Measurements from ENCODE around the gene MTR.

The MTR gene

GRCh38 chr1:236815941-236816340 is 20.8 kb downstream of the MTR start:
- ATAC-seq (replicated peaks; ENCODE audit: extremely low read depth, poor library complexity, severe bottlenecking) = no peak
- peaks cover 59% of the 10 kb centered on the region for H3K36me3 Mint-ChIP-seq (ENCODE audit: insufficient read depth)
- H3K9me3 Mint-ChIP-seq = no peaks in the 10 kb centered on the region
- DNase-seq (ENCODE audit: low spot score in 2 of 2) = no peak
- H3K27me3 Mint-ChIP-seq = no peaks in the 10 kb centered on the region
- H3K4me3 Mint-ChIP-seq = no peak overlapping the region
- H3K4me1 Mint-ChIP-seq = peaks cover 10% of the 10 kb centered on the region
- H3K27ac Mint-ChIP-seq (ENCODE audit: low read depth) = no peak overlapping the region

DNA sequence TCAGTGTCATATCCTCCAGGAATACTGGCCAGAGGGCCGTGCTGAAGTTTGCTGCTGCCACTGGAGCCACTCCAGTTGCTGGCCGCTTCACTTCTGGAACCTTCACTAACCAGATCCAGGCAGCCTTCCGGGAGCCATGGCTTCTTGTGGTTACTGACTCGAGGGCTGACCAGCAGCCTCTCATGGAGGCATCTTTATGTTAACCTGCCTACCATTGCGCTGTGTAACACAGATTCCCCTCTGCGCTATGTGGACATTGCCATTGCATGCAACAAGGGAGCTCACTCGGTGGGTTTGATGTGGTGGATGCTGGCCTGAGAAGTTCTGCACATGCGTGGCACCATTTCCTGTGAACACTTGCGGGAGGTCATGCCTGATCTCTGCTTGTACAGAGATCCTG is 24.8 kb downstream of the MTR start:
- no peak for ATAC-seq (replicated peaks; ENCODE audit: extremely low read depth, poor library complexity, severe bottlenecking)
- DNase-seq (ENCODE audit: low spot score in 2 of 2) = no peak
- Mint-ChIP-seq H3K27ac (ENCODE audit: low read depth) (no peak overlapping the region), H3K4me3 (no peak overlapping the region), H3K9me3 (no peaks in the 10 kb centered on the region), H3K36me3 (ENCODE audit: insufficient read depth) (peaks cover 55% of the 10 kb centered on the region), H3K27me3 (no peaks in the 10 kb centered on the region), H3K4me1 (peaks cover 20% of the 10 kb centered on the region)

DNA sequence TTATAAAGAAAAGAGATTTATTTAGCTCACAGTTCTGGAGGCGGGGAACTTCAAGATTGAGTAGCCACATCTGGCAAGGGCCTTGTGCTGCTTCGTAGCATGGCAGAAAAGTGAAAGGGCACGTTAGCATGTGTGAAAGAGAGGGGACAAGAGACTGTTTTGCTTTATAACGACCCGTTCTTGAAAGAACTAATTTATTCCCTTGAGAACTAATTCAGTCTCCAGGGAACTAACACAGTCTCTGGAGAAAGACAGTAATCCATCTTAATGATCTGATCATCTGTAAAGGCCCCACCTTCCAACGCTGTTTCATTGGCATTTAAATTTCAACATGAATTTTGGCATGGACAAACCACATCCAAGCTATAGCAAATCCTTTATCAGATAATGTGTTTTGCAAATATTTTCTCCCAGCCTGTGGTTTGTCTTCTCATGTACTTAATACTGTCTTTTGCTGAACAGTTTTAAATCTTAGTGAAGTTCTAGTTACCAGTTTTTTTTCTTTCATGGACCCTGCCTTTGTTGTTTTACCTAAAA is 26.1 kb downstream of the MTR start:
- Mint-ChIP-seq H3K36me3 (ENCODE audit: insufficient read depth) (peaks cover 56% of the 10 kb centered on the region), H3K4me3 (no peak overlapping the region), H3K9me3 (no peaks in the 10 kb centered on the region), H3K4me1 (peaks cover 14% of the 10 kb centered on the region), H3K27me3 (no peaks in the 10 kb centered on the region), H3K27ac (ENCODE audit: low read depth) (no peak overlapping the region)
- DNase-seq (ENCODE audit: low spot score in 2 of 2) = no peak
- no peak for ATAC-seq (replicated peaks; ENCODE audit: extremely low read depth, poor library complexity, severe bottlenecking)

DNA sequence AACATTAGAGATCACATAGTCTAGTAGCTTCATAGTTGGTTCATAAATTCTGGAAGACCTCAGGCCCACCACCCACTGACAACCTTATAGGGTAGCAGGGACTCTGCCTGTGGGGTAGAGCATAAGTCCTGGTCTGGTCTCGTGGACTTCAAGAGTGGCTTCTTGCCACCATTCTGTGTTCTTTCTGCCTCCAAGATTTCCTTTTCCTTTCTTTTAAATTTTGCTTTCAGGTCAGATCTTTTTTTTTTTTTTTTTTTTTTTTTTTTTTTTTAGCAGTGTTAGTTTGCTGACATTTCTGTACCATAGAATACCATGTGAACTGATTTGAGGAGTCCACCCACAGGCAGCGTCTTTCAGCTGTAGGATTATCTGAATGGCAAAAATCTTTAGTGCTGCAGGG is 28.5 kb downstream of the MTR start:
- H3K27me3 Mint-ChIP-seq = no peaks in the 10 kb centered on the region
- ATAC-seq (replicated peaks; ENCODE audit: extremely low read depth, poor library complexity, severe bottlenecking) (no peak), DNase-seq (ENCODE audit: low spot score in 2 of 2) (no peak)
- H3K9me3 Mint-ChIP-seq = no peaks in the 10 kb centered on the region
- H3K4me3 Mint-ChIP-seq = no peak overlapping the region
- no peak overlapping the region for H3K27ac Mint-ChIP-seq (ENCODE audit: low read depth)
- H3K4me1 Mint-ChIP-seq = peaks cover 14% of the 10 kb centered on the region
- H3K36me3 Mint-ChIP-seq (ENCODE audit: insufficient read depth) = peaks cover 56% of the 10 kb centered on the region

DNA sequence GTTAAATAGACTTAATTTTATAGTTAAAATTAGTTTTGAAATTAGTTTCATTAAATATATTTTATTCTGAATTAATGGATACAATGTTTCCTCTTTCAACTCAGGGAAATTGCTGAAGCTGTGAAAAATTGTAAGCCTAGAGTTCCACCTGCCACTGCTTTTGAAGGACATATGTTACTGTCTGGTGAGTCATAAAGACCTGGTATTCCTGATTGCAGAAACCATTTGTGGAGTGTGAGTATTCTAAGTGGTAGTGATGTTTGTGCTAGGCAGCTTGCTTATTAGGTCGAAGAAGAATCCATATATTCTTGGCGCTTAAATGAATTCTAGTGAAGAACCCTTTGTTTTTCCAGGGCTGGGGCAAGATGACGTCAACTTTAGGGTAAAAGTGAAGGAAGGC is 34.0 kb downstream of the MTR start:
- no peaks in the 10 kb centered on the region for H3K27me3 Mint-ChIP-seq
- H3K4me3 Mint-ChIP-seq = no peak overlapping the region
- H3K36me3 Mint-ChIP-seq (ENCODE audit: insufficient read depth) = peaks cover 59% of the 10 kb centered on the region
- ATAC-seq (replicated peaks; ENCODE audit: extremely low read depth, poor library complexity, severe bottlenecking) (no peak), DNase-seq (ENCODE audit: low spot score in 2 of 2) (no peak)
- peaks cover 4% of the 10 kb centered on the region for H3K4me1 Mint-ChIP-seq
- H3K9me3 Mint-ChIP-seq = no peaks in the 10 kb centered on the region
- no peak overlapping the region for H3K27ac Mint-ChIP-seq (ENCODE audit: low read depth)

DNA sequence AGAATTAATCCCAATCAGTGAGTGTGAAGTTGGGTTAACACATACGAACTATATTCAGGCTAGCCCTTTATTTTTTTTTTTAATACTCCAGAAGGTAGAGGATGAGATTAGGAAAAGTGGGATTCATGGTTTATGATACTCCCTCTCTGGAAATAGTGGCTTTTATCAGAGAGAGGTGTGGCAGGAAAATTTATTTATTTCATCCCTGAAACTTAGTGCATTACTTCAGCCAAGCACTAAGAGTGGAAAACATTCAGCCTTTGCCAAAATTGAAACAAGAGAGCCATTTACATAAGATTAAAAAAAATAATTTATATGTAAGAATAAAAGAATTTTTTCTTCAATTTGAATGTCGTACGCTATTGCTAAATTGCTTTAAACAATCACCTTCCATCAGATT is 35.0 kb downstream of the MTR start:
- Mint-ChIP-seq H3K9me3 (no peaks in the 10 kb centered on the region), H3K27ac (ENCODE audit: low read depth) (no peak overlapping the region), H3K4me3 (no peak overlapping the region), H3K4me1 (peaks cover 5% of the 10 kb centered on the region), H3K27me3 (no peaks in the 10 kb centered on the region), H3K36me3 (ENCODE audit: insufficient read depth) (peaks cover 61% of the 10 kb centered on the region)
- no peak for ATAC-seq (replicated peaks; ENCODE audit: extremely low read depth, poor library complexity, severe bottlenecking)
- no peak for DNase-seq (ENCODE audit: low spot score in 2 of 2)

DNA sequence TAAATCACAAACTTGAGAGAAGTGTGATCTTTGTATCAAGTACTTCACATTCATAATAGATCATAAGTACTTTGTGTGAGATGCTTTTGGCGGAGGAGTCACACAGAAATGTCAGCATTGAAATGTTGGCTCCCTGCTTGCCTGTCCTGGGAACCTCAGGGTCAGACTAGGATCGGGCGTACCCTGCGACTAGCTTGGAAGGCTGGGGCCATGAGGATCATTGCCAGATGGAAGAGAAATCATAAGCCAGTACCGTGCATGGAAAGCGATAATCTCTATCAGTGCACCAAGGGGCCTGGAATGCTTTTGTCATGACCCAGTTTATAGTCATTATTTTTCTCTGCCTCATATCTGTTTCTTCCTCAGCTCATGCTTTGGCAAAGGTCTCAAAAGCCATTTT is 35.5 kb downstream of the MTR start:
- Mint-ChIP-seq H3K4me1 (peaks cover 9% of the 10 kb centered on the region), H3K36me3 (ENCODE audit: insufficient read depth) (peaks cover 63% of the 10 kb centered on the region), H3K27me3 (no peaks in the 10 kb centered on the region), H3K9me3 (no peaks in the 10 kb centered on the region), H3K4me3 (no peak overlapping the region), H3K27ac (ENCODE audit: low read depth) (no peak overlapping the region)
- ATAC-seq (replicated peaks; ENCODE audit: extremely low read depth, poor library complexity, severe bottlenecking) (no peak), DNase-seq (ENCODE audit: low spot score in 2 of 2) (no peak)

GRCh38 chr1:236833575-236833974 is 38.5 kb downstream of the MTR start:
- Mint-ChIP-seq H3K4me3 (no peak overlapping the region), H3K27me3 (no peaks in the 10 kb centered on the region), H3K27ac (ENCODE audit: low read depth) (no peak overlapping the region), H3K4me1 (peaks cover 9% of the 10 kb centered on the region), H3K9me3 (no peaks in the 10 kb centered on the region), H3K36me3 (ENCODE audit: insufficient read depth) (peaks cover 62% of the 10 kb centered on the region)
- ATAC-seq (replicated peaks; ENCODE audit: extremely low read depth, poor library complexity, severe bottlenecking) (no peak), DNase-seq (ENCODE audit: low spot score in 2 of 2) (no peak)

DNA sequence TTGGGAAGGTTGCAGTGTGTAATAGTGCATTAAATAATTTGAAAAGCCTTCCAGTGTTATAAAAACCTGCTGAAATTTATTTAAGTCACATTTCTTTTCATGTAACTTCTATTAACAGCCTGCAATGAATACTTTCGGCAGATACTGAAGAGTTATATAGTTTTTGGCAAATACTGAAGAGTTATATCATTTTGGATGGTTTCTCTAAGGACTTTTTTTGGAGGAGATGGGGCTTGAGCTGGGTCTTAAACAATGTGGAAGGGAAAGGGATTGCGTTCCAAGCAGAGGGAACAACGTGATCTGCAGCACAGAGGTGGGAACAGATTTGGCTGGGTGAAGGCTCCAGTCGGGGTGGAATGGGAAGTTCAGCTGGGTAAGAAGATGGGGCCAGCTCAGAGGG is 39.8 kb downstream of the MTR start:
- Mint-ChIP-seq H3K9me3 (no peaks in the 10 kb centered on the region), H3K27me3 (no peaks in the 10 kb centered on the region), H3K36me3 (ENCODE audit: insufficient read depth) (peaks cover 61% of the 10 kb centered on the region), H3K4me3 (no peak overlapping the region), H3K27ac (ENCODE audit: low read depth) (peak overlapping the region; percentile 4), H3K4me1 (peaks cover 9% of the 10 kb centered on the region)
- ATAC-seq (replicated peaks; ENCODE audit: extremely low read depth, poor library complexity, severe bottlenecking) (no peak), DNase-seq (ENCODE audit: low spot score in 2 of 2) (no peak)

DNA sequence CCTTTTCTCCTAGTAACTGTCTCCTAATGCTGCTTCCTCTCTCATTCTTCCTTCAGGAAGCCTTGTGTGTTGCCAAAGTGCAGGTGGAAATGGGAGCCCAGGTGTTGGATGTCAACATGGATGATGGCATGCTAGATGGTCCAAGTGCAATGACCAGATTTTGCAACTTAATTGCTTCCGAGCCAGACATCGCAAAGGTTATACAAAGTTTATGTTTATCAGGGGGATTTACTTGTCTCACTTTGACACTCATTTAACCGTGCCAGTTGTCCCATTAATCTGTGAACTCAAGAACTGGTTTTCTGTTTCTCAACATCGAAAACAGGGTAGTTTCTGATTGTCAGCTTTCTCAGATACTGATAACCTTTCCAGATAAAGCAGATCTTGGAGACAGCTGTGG is 40.4 kb downstream of the MTR start:
- Mint-ChIP-seq H3K27me3 (no peaks in the 10 kb centered on the region), H3K36me3 (ENCODE audit: insufficient read depth) (peaks cover 61% of the 10 kb centered on the region), H3K4me3 (no peak overlapping the region), H3K9me3 (no peaks in the 10 kb centered on the region), H3K27ac (ENCODE audit: low read depth) (peak overlapping the region; percentile 4), H3K4me1 (peaks cover 9% of the 10 kb centered on the region)
- no peak for ATAC-seq (replicated peaks; ENCODE audit: extremely low read depth, poor library complexity, severe bottlenecking)
- DNase-seq (ENCODE audit: low spot score in 2 of 2) = no peak

DNA sequence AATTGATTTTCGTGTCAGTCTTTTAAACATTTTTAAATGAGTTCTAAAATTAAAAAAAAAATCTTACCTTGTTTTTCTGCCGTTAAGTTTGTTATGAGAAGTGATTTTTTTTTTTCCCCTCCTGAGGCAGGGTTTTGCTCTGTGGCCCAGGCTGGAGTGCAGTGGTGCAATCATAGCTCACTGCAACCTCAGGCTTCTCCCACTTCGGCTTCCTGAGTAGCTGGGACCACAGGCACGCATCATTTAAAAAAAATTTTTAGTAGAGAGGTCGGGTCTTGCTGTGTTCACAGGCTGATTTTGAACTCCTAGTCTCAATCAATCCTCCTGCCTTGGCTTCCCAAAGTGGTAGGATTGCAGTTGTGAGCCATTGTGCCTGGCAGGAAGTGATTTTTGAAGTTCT is 41.1 kb downstream of the MTR start:
- no peak for DNase-seq (ENCODE audit: low spot score in 2 of 2)
- H3K36me3 Mint-ChIP-seq (ENCODE audit: insufficient read depth) = peaks cover 57% of the 10 kb centered on the region
- no peak overlapping the region for H3K4me3 Mint-ChIP-seq
- ATAC-seq (replicated peaks; ENCODE audit: extremely low read depth, poor library complexity, severe bottlenecking) = no peak
- peaks cover 9% of the 10 kb centered on the region for H3K4me1 Mint-ChIP-seq
- H3K27me3 Mint-ChIP-seq = no peaks in the 10 kb centered on the region
- no peaks in the 10 kb centered on the region for H3K9me3 Mint-ChIP-seq
- no peak overlapping the region for H3K27ac Mint-ChIP-seq (ENCODE audit: low read depth)

GRCh38 chr1:236837115-236837514 is 42.0 kb downstream of the MTR start:
- DNase-seq (ENCODE audit: low spot score in 2 of 2) (no peak), ATAC-seq (replicated peaks; ENCODE audit: extremely low read depth, poor library complexity, severe bottlenecking) (no peak)
- H3K27ac Mint-ChIP-seq (ENCODE audit: low read depth) = no peak overlapping the region
- H3K27me3 Mint-ChIP-seq = no peaks in the 10 kb centered on the region
- H3K36me3 Mint-ChIP-seq (ENCODE audit: insufficient read depth) = peaks cover 58% of the 10 kb centered on the region
- peaks cover 9% of the 10 kb centered on the region for H3K4me1 Mint-ChIP-seq
- no peaks in the 10 kb centered on the region for H3K9me3 Mint-ChIP-seq
- H3K4me3 Mint-ChIP-seq = no peak overlapping the region

DNA sequence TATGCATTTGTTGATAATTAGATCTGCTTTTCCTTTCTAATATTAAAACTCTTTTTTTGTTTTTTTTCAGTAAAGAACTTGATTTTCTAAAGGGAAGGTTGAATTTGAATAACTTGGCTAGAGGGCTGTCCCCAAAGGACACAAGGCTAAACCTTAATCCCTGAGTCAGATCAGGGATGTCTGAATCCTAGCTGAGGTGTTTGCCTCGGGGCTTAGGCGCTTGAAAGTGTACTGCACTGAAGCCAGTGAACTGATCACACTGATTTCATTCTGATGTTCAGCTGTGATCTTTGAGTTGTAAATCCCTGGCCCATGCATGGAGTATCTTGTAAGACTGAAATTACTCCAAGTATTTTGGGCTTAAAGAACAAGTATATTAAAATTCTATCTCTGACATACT is 42.8 kb downstream of the MTR start:
- Mint-ChIP-seq H3K27ac (ENCODE audit: low read depth) (no peak overlapping the region), H3K9me3 (no peaks in the 10 kb centered on the region), H3K4me1 (peaks cover 9% of the 10 kb centered on the region), H3K36me3 (ENCODE audit: insufficient read depth) (peaks cover 59% of the 10 kb centered on the region), H3K27me3 (no peaks in the 10 kb centered on the region), H3K4me3 (no peak overlapping the region)
- no peak for DNase-seq (ENCODE audit: low spot score in 2 of 2)
- ATAC-seq (replicated peaks; ENCODE audit: extremely low read depth, poor library complexity, severe bottlenecking) = no peak

- Mint-ChIP-seq H3K4me1 (no peaks in the 10 kb centered on the region), H3K27me3 (no peaks in the 10 kb centered on the region), H3K27ac (ENCODE audit: low read depth) (no peak overlapping the region), H3K9me3 (no peaks in the 10 kb centered on the region), H3K36me3 (ENCODE audit: insufficient read depth) (peaks cover 32% of the 10 kb centered on the region), H3K4me3 (no peak overlapping the region)
- DNase-seq (ENCODE audit: low spot score in 2 of 2) = no peak
- no peak for ATAC-seq (replicated peaks; ENCODE audit: extremely low read depth, poor library complexity, severe bottlenecking)
Observed at GRCh38 chr1:236841341-236841740, 46.2 kb downstream of the MTR start.
